NCI-H187 treated with DMSO at 0.1 percent for 48 hours (cell line): ENCODE results near the gene LYPD1.

ENCODE experiments used
- DNase-seq: peaks from one replicate; lab custom pipeline; 2025; lab: John Stamatoyannopoulos, UW

Gene LYPD1

DNA sequence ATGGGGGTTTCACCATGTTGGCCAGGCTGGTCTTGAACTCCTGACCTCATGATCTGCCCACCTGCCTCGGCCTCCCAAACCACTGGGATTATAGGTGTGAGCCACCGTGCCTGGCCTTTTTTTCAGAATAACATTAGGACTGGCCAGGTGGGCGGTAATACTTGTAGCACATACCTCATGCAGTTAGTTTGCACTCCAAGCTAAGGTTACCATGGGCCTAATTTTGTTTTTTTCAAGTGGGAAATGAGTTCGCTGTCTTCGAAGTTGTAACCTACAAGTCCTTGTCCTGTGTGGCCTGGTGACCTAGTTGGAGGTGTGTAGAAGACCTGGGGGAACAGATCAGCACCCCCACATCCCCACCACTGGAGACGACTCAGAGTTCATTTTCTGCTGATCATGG lies 74.8 kb downstream of the LYPD1 start:
- no peak for DNase-seq
